Measurements from ENCODE around the gene MATN1.

- TF ChIP-seq, protein P1, sequence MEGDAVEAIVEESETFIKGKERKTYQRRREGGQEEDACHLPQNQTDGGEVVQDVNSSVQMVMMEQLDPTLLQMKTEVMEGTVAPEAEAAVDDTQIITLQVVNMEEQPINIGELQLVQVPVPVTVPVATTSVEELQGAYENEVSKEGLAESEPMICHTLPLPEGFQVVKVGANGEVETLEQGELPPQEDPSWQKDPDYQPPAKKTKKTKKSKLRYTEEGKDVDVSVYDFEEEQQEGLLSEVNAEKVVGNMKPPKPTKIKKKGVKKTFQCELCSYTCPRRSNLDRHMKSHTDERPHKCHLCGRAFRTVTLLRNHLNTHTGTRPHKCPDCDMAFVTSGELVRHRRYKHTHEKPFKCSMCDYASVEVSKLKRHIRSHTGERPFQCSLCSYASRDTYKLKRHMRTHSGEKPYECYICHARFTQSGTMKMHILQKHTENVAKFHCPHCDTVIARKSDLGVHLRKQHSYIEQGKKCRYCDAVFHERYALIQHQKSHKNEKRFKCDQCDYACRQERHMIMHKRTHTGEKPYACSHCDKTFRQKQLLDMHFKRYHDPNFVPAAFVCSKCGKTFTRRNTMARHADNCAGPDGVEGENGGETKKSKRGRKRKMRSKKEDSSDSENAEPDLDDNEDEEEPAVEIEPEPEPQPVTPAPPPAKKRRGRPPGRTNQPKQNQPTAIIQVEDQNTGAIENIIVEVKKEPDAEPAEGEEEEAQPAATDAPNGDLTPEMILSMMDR (IDR thresholded peaks at IDR 0.05), result no peak
- TF ChIP-seq POLR2A (IDR thresholded peaks at IDR 0.05), result no peak
These were observed 59.2 kb downstream of the MATN1 start for GRCh38 chr1:30664103-30664755.
